ENCODE data around the gene ATPAF1.
A peak's percentile ranks its signal among the peaks of the same experiment; 100 is the strongest.

ATPAF1 gene

DNA sequence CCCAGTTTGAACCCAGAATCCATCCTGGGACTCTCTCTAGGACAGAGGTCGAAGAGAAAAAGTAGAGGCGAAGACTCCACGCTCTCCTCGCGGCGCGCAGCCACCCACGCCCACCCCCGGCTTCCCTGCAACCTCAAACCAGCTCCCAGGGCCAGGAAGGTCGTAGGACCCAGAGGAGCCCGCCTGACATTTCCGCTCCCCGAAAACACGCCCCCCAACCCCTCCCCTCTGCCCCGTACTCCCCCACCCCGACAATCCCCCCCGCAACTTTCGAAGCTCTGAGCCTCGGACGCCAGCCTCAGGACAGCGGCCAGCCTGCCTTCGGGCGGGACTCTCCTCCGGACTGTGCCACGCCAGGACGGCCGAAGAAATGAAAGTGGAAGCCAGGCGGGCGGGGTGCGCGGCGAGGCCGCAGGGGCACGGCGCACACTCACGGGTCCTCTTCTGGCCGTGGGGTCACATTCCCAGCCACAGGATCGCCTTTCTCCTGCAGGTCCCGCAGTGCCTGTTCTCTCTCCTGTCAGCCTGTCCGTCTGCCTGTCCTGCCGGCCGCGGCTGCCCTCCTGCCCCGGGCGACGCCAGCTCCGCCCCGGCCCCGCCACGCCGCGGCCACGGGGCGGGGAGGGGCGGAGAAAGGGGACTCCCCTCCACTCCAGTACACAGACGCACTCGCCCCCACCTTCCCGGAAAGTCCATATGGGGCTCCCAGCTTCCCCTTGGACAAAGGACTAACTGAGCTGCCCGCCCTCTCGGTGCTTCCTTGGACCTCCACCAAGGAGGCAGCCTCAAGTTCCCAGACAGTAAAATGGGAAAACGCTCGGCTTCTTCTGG is 51.7 kb downstream of the ATPAF1 start, which contains the start of gene MOB3C:
TSS of gene MOB3C (minus strand) at position 535 of the 831 bp plus-strand sequence. CDS start 3,490 bp downstream, outside the sequence.
- DNase-seq (ENCODE audit: low read depth in 2 of 2), result peak; percentile 32 to 42

DNA sequence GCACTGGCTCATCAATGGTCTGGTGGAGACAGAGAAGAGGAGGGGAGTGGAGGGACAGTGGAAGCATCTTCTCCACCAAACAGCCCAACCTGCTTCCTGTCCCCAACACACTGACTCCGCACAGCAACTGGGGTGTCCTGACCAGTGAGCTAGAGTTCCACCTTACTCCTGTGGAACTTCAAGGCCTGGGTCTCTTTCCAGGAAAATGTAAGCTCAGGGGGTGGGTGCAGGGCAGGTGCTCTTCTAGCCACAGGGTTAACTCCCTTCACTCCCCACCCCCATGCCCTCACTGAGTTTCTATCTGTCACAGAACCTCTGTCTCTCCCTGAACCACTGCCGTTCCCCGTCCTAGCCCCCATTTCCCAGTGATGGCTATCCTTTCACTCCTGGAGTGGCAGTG is 52.4 kb downstream of the ATPAF1 start:
- no peak for DNase-seq (ENCODE audit: low read depth in 2 of 2)

DNA sequence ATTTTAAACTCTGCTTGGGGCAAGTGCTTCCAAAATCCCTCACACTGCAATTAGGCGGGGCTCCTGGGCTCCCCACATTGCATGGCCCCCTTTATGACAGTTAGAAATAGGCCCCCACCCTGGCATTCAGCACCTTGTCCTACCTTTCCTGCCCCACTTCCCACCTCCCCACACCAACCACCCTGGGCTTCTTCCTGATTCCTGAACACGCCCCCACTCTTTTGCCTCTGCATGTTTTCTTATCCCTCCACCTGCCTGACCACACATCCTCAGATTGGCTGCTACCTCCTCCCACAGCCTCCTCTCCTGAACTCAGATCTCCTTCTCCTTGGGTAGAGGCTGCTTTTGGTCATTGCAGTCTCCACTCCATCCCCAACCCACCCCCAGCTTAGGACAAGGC is 53.1 kb downstream of the ATPAF1 start:
- DNase-seq (ENCODE audit: low read depth in 2 of 2), result no peak

DNA sequence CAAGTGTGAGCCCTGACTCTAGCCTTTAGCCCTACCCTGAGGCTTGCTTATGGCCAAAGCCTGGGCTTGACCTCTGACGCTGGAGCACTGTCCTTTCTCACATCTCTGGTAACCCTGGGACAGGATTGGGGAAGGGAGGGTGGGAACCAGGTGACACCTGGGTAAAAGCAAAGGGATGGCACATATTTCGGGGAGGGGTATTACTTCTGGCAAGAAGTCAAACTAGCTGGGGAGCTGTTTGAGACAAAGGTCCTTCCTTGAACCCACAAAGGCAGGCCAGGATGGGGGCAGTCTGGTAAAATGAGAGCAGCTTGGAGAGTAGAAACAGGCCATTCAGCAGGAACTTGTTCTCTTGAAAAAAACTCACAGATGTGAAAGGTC is 53.6 kb downstream of the ATPAF1 start:
- DNase-seq (ENCODE audit: low read depth in 2 of 2), result no peak

DNA sequence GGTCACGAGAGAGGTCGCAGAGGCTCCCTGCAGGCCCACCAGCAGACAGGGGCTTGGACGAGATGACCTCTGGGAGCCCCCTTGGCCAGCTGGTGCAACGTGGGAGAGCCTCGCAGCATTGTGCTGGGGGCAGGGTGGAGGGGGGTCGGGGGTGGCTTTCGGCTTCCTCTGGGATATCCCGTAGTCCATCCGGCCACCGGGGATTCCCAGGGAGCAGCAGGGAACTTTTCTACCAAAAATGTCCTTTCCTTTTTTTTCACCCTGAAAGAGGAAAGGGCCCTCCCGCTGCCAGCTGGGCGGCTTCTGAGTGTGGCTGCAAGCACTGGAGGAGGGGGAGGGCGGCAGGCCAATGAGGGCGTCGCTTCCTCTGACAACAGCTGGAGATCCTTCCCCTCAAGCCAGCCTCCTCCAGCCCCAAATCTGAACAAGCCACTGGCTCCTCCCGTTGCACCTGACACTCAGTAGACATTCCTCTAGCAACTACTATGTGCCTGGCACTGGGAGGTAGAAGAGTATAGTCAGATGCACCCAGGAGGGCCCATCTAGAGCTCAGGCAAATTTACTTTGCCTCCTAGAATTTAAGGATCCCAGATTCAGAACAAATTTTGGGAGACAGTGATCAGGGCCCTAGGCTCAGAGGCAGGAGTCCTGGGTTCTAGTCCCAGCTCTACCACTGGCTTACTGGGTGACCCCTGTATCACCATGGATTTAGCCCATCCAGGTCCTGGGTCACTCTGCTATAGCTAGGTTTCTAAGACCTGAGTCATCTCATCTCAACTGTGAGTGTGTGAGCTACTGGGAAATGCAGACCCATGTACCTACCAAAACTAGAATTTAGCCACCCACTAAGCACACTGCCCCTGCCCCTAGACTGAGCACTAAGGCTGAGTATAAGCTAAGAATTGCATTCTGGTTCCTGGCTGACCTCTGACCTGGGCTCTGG is 54.2 kb downstream of the ATPAF1 start:
- DNase-seq (ENCODE audit: low read depth in 2 of 2), result peak in 1 of 2 experiments; percentile 12

- no peak for DNase-seq (ENCODE audit: low read depth in 2 of 2)
These were observed 55.1 kb downstream of the ATPAF1 start for GRCh38 chr1:46612937-46613660.

GRCh38 chr1:46611691-46612221 is 56.4 kb downstream of the ATPAF1 start:
- no peak for DNase-seq (ENCODE audit: low read depth in 2 of 2)

DNA sequence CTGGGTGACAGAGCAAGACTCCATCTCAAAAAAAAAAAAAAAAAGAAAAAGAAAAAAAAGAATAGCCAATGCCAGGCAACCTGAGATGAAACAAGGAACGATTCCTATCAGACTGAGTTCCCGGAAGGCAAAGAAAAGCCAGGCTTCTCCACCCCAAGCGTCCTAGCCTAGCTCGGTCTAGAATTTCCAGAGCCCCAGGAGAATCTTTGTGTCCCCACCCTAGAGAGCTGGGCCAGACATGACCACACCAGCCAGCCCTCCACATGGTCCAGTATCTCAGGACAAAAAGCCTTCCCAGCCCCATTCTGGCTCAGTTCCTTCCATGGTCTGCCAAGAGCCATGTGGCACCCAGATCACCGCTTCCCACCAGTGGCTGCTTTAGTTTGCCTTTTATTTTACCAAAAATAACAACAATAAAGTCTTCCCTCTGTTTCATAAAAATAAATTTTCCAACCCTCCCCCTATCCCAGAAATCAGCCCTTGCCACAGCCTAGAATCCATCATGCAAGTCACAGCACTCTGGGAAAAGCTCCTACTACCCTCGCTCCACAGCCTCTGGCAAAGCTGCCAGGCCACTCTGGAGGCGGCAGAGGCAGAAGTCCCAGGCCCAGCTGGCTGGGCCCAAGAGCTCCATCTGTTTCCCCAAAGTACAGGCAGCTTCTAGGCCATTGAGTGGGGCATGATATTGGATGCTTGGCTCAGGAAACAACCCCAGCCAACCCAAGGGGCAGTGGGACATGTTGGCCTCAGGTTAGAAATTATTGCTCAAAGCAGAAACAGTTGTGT is 60.6 kb downstream of the ATPAF1 start:
- no peak for DNase-seq (ENCODE audit: low read depth in 2 of 2)

DNA sequence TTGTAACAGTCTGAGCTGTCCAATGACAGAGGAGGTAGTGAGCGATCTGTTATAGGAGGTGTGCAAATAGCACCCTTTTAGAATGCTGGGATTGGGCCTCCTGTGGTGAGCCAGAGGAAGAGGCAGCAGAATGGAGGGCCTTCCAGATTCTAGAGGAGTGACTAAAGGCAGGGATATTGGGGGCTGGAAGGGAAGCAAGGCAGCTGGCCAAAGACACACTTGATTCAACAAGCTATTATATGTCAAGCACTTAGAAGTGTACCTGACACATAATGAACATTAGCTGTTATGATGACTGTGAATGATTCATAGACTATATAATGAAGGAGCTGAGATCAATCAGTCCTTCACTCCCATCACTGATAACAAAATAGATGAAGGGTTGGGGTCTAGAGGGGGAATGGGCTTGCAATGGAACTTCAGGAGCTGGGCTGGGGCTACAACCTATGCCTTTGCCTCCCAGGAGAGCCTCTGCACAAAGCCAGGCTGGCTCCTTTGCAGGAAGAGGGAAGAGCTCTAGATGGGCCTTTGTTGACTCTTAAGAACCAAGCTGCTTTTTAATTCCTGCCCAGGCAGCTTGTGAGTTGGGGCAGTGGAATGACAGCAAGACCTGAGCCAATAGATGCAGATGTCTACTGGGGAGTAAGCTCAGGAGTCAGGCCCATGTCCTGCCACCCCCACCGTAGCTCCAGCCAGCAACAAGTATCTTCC is 61.8 kb downstream of the ATPAF1 start:
- no peak for DNase-seq (ENCODE audit: low read depth in 2 of 2)

DNA sequence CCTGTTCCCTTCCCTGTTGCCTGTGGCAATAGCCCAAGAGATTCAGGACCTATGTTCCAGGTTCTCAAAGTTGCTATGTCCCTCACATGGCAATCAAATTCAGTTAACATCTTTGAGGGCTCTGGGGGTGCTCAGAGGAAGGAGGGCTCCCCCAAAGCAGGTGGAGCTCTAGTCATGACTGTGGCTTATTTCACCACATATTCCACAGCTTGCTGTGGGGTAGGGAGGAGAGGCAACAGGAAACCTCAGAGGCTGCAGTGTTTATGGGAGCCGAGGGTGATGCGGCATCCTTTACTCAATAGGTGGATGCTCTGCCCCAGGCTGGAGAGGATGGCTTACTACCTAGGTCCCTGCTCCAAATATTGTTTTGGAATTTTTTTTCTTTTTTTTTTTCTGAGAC is 62.9 kb downstream of the ATPAF1 start:
- no peak for DNase-seq (ENCODE audit: low read depth in 2 of 2)

DNA sequence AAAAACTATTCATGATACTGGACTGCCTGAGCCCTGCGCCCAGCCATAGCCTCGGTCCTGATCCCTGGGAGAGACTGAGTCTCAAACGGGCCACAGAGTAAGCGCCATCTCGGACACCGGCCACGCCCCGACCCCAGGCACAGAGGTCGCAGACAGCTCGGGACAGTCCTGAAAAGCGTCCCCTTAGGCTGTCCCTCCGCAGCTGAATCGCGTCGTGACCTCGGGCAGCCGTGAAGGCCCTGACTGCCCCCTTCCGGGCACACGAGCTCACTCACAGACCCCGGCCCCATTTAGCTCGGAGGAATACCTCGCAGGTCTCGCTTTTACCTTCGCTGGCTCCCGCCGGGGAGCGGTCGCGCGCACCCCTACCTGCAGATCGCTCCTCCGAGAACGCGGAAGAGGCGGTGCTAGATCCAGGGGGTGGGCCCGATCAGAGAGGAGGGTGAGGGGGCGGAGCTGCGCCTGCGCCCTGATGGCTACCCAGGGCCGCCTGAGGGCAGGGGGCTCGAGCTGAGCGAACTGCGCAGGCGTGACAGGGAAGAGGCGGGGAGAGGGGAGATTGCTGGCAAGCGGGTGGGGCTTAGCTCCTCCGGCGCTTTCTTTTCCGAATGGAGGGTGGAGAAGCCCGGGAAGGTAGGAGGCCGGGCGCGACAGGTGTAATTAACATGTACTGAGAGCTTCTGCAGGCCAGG is 64.2 kb downstream of the ATPAF1 start, which contains the start of gene MKNK1:
TSS of gene MKNK1 (minus strand) at position 411 of the 692 bp plus-strand sequence. CDS start 20,941 bp downstream, outside the sequence.
- DNase-seq (ENCODE audit: low read depth in 2 of 2), result peak; percentile 73 to 80

- DNase-seq (ENCODE audit: low read depth in 2 of 2), result no peak
These were observed 64.7 kb downstream of the ATPAF1 start for GRCh38 chr1:46603481-46603857.

DNA sequence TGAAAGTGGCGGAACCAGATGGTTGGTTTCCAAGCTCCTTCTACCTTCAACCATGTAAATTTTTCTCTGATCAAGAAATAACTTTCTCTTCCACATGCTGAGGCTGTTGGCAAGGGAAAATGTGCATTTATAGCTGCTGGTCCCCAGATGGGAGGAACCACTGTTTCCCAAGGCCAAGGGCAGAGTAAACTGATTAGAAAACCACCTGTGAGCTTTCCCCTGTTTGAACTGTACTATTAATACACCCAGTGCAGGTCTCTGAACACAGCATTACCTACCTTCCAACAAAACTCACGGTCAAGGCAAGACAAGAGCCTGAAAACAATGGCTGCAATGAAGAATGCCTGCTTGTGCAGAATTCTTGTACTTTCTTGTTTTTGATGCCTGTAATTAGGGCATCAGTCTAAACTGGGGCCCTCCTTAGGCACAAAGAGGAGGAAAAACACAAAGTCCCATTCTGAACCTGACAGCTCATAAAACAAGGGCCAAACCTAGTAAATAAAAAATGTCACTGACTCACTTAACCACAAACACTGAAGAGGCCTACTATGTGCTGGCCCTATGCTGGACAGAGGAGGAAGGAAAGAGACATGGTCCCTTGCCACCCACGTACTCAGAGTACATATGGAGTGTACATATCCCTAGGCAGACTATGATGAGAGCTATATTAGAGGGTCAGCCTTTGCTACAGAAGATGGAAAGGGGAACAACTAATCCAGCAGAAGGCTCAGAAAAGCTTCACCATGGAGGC is 66.7 kb downstream of the ATPAF1 start:
- DNase-seq (ENCODE audit: low read depth in 2 of 2), result no peak

- DNase-seq (ENCODE audit: low read depth in 2 of 2), result no peak
These were observed 68.8 kb downstream of the ATPAF1 start for GRCh38 chr1:46599059-46599970.

GRCh38 chr1:46596846-46597245 is 71.3 kb downstream of the ATPAF1 start:
- DNase-seq (ENCODE audit: low read depth in 2 of 2), result no peak

DNA sequence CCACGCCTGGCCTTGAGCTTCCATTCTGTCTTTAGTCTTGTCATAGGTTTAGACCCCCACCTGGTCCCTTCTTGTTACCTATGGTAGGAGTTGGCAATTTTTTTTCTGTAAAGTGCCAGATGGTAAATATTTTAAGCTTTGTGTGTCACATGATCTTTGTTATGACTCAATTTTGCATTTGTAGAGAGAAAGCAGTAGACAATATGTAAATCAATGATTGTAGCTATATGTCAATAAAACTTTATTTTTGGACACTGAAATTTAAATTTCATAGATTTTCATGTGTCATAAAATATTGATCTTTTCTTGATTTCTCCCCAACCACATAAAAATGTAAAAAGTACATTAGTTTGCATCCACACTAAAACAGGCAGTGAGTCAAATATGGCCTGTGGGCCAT is 72.1 kb downstream of the ATPAF1 start:
- no peak for DNase-seq (ENCODE audit: low read depth in 2 of 2)

- DNase-seq (ENCODE audit: low read depth in 2 of 2), result no peak
These were observed 73.0 kb downstream of the ATPAF1 start for GRCh38 chr1:46595127-46595526.

- no peak for DNase-seq (ENCODE audit: low read depth in 2 of 2)
These were observed 74.1 kb downstream of the ATPAF1 start for GRCh38 chr1:46594063-46594462.
